IMR-90 (cell line): ENCODE measurements around the gene RGP1. TPM values are rescaled to one million over a fixed set of nuclear protein-coding genes. Genes with fewer than 3 reads are reported as not detected.

ENCODE experiments used
- ATAC-seq: fragments of 200-7000 bp; cut with Tn5 transposase; 2 replicates; pipeline ENCODE4 v1.9.1; 2020; ENCODE audit warnings: low read depth, mild to moderate bottlenecking, moderate library complexity
- BruUV-seq: library from RNA; stranded (reverse); fragments of 400-500 nt; replicated peaks from 2 replicates; lab custom pipeline; 2021; lab: Mats Ljungman, UMichigan
- CTCF ChIA-PET: fragments of 300-600 bp; formaldehyde crosslinking; extraction: SDS; loops from one replicate; lab custom pipeline; 2021; ENCODE audit warnings: antibody characterized with exemption; lab: Yijun Ruan, JAX
- POLR2A ChIA-PET: fragments of 300-600 bp; sonication (Branson Sonifier 250); formaldehyde crosslinking; loops from one replicate; lab custom pipeline; 2022; ENCODE audit warnings: antibody characterized with exemption; ENCODE audit not compliant: unreplicated experiment; lab: Charles Lee
- DNase-seq: peaks from one replicate; pipeline ENCODE4 v3.0.0; 2013
- H2AFZ ChIP-seq: replicated peaks from 2 replicates; pipeline ENCODE3; 2013; ENCODE audit warnings: low read length, mild to moderate bottlenecking; ENCODE audit not compliant: poor library complexity
- H2AK5ac ChIP-seq: 2 replicates; pipeline ENCODE4 v1.6.1; 2013; ENCODE audit warnings: low read depth, low read length, inconsistent platforms
- H2AK9ac ChIP-seq: replicated peaks from 2 replicates; pipeline ENCODE3; 2013; ENCODE audit warnings: mild to moderate bottlenecking, low read depth, low read length, moderate library complexity; ENCODE audit not compliant: poor library complexity
- H2BK120ac ChIP-seq: 2 replicates; pipeline ENCODE4 v1.6.1; 2013; ENCODE audit warnings: low read depth, low read length, inconsistent platforms
- H2BK15ac ChIP-seq: 3 replicates; pipeline ENCODE4 v1.6.1; 2013; ENCODE audit warnings: low read depth, low read length, inconsistent platforms
- H2BK20ac ChIP-seq: 2 replicates; pipeline ENCODE4 v1.6.1; 2013; ENCODE audit warnings: low read depth, mild to moderate bottlenecking, inconsistent platforms, low read length, moderate library complexity
- H2BK5ac ChIP-seq: 2 replicates; pipeline ENCODE4 v1.6.1; 2013; ENCODE audit warnings: mild to moderate bottlenecking, low read depth, low read length, inconsistent platforms; ENCODE audit not compliant: poor library complexity, severe bottlenecking
- H3K14ac ChIP-seq: replicated peaks from 2 replicates; pipeline ENCODE4 v1.6.1; 2013; ENCODE audit warnings: low read depth, low read length, inconsistent platforms
- H3K18ac ChIP-seq: 2 replicates; pipeline ENCODE4 v1.6.1; 2013; ENCODE audit warnings: low read depth, low read length, control low read depth
- H3K23ac ChIP-seq: 2 replicates; pipeline ENCODE4 v1.6.1; 2013; ENCODE audit warnings: low read depth, low read length, inconsistent platforms
- H3K27ac ChIP-seq: 2 replicates; pipeline ENCODE4 v1.5.1; 2013; ENCODE audit warnings: mild to moderate bottlenecking, control low read depth, low read length; ENCODE audit not compliant: insufficient read depth
- H3K27me3 ChIP-seq: 2 replicates; pipeline ENCODE4 v1.6.1; 2013; ENCODE audit warnings: low read length; ENCODE audit not compliant: control insufficient read depth, insufficient read depth
- H3K36me3 ChIP-seq: 2 replicates; pipeline ENCODE4 v1.6.1; 2013; ENCODE audit warnings: low read length, mixed read lengths; ENCODE audit not compliant: control insufficient read depth, insufficient read depth
- H3K4ac ChIP-seq: 2 replicates; pipeline ENCODE4 v1.6.1; 2013; ENCODE audit warnings: low read depth, low read length, inconsistent platforms
- H3K4me1 ChIP-seq: 2 replicates; pipeline ENCODE4 v1.6.1; 2013; ENCODE audit warnings: low read length, mixed read lengths; ENCODE audit not compliant: control insufficient read depth, insufficient read depth
- H3K4me2 ChIP-seq: 2 replicates; pipeline ENCODE4 v1.6.1; 2013; ENCODE audit warnings: low read depth, mild to moderate bottlenecking, control low read depth, low read length, moderate library complexity
- H3K4me3 ChIP-seq: 2 replicates; pipeline ENCODE4 v1.5.1; 2013; ENCODE audit warnings: low read depth, mild to moderate bottlenecking, control low read depth, low read length, moderate library complexity; ENCODE audit not compliant: insufficient read depth
- H3K56ac ChIP-seq: 2 replicates; pipeline ENCODE4 v1.6.1; 2013; ENCODE audit warnings: low read length, inconsistent platforms; ENCODE audit not compliant: insufficient read depth; ENCODE audit errors: extremely low read depth
- H3K79me1 ChIP-seq, 2 experiments: 2 replicates each; pipeline ENCODE4 v1.6.1; 2013; ENCODE audit warnings: low read length in 2 of 2, inconsistent platforms in 1 of 2, low read depth in 1 of 2
- H3K9ac ChIP-seq: 2 replicates; pipeline ENCODE4 v1.6.1; 2013; ENCODE audit warnings: low read depth, low read length, control low read depth
- H3K9me1 ChIP-seq: 2 replicates; pipeline ENCODE4 v1.6.1; 2013; ENCODE audit warnings: low read length, inconsistent platforms; ENCODE audit not compliant: insufficient read depth
- H3K9me3 ChIP-seq: 2 replicates; pipeline ENCODE4 v1.6.1; 2013; ENCODE audit warnings: low read length; ENCODE audit not compliant: control insufficient read depth, insufficient read depth
- H4K20me1 ChIP-seq: 2 replicates; pipeline ENCODE4 v1.6.1; 2013; ENCODE audit warnings: low read length, inconsistent platforms; ENCODE audit not compliant: insufficient read depth
- H4K5ac ChIP-seq: 2 replicates; pipeline ENCODE4 v1.6.1; 2013; ENCODE audit warnings: mild to moderate bottlenecking, low read depth, low read length, control low read depth
- H4K8ac ChIP-seq, 2 experiments: 2 replicates each; pipeline ENCODE4 v1.6.1; 2013; ENCODE audit warnings: low read depth in 2 of 2, low read length in 2 of 2, control low read depth in 1 of 2, inconsistent platforms in 1 of 2
- H4K91ac ChIP-seq: 2 replicates; pipeline ENCODE4 v1.6.1; 2013; ENCODE audit warnings: low read depth, low read length, inconsistent platforms; ENCODE audit not compliant: insufficient read depth
- BHLHE40 ChIP-seq: fragments of 150-350 bp; IDR thresholded peaks from 2 replicates; pipeline ENCODE4 v1.6.1; 2016; ENCODE audit warnings: mild to moderate bottlenecking, low read depth, low read length
- CEBPB ChIP-seq: IDR thresholded peaks from 2 replicates; pipeline ENCODE4 v1.6.1; 2012; ENCODE audit warnings: low read depth, low read length, improper control_type of control experiment
- CHD1 ChIP-seq: IDR thresholded peaks from 2 replicates; pipeline ENCODE4 v1.6.1; 2012; ENCODE audit warnings: low read depth, low read length, improper control_type of control experiment
- CTCF ChIP-seq: conservative IDR thresholded peaks from 2 replicates; pipeline ENCODE4 v1.5.1; 2012; ENCODE audit warnings: mild to moderate bottlenecking, low read depth, low read length, improper control_type of control experiment
- ELK1 ChIP-seq: fragments of 150-350 bp; IDR thresholded peaks from 2 replicates; pipeline ENCODE4 v1.6.1; 2016; ENCODE audit warnings: low read depth, mild to moderate bottlenecking, low read length, moderate library complexity, borderline replicate concordance
- FOS ChIP-seq: fragments of 150-350 bp; IDR thresholded peaks from 2 replicates; pipeline ENCODE4 v1.6.1; 2016; ENCODE audit warnings: low read depth, low read length
- MAFK ChIP-seq: IDR thresholded peaks from 2 replicates; pipeline ENCODE4 v1.6.1; 2012; ENCODE audit warnings: low read depth, low read length, improper control_type of control experiment
- MAZ ChIP-seq: IDR thresholded peaks from 2 replicates; pipeline ENCODE4 v1.6.1; 2012; ENCODE audit warnings: low read depth, mild to moderate bottlenecking, low read length, improper control_type of control experiment, moderate library complexity, borderline replicate concordance
- MXI1 ChIP-seq: IDR thresholded peaks from 2 replicates; pipeline ENCODE4 v1.6.1; 2012; ENCODE audit warnings: low read depth, mild to moderate bottlenecking, low read length, moderate library complexity, borderline replicate concordance
- NFE2L2 ChIP-seq: fragments of 150-350 bp; IDR thresholded peaks from 2 replicates; pipeline ENCODE4 v1.6.1; 2016; ENCODE audit warnings: low read depth, mild to moderate bottlenecking, low read length
- POLR2A ChIP-seq: IDR thresholded peaks from 2 replicates; pipeline ENCODE4 v1.6.1; 2012; ENCODE audit warnings: mild to moderate bottlenecking, low read depth, low read length
- RAD21 ChIP-seq: IDR thresholded peaks from 2 replicates; pipeline ENCODE4 v1.6.1; 2012; ENCODE audit warnings: low read length, improper control_type of control experiment
- RCOR1 ChIP-seq: IDR thresholded peaks from 2 replicates; pipeline ENCODE4 v1.6.1; 2012; ENCODE audit warnings: mild to moderate bottlenecking, low read length, improper control_type of control experiment; ENCODE audit not compliant: insufficient replicate concordance
- RFX5 ChIP-seq: IDR thresholded peaks from 2 replicates; pipeline ENCODE4 v1.8.0; 2012; ENCODE audit warnings: low read depth, mild to moderate bottlenecking, low read length, moderate library complexity
- SMC3 ChIP-seq: fragments of 150-350 bp; IDR thresholded peaks from 2 replicates; pipeline ENCODE4 v1.6.1; 2016; ENCODE audit warnings: low read depth, mild to moderate bottlenecking, antibody characterized with exemption, low read length, moderate library complexity
- USF2 ChIP-seq: fragments of 150-350 bp; IDR thresholded peaks from 2 replicates; pipeline ENCODE4 v1.6.1; 2017; ENCODE audit warnings: mild to moderate bottlenecking, antibody characterized with exemption, low read length, low read depth
- WGBS, 2 experiments: methylation state at CpG; one replicate each; pipeline versions ENCODE4 v1.1.5 to v1.1.7; 2013; ENCODE audit warnings: missing lambda C conversion rate in 2 of 2; ENCODE audit not compliant: insufficient read length in 1 of 2; ENCODE audit errors: extremely low coverage in 2 of 2; 5-methylcytosine and 5-hydroxymethylcytosine counted together
- dilution Hi-C: fragments of 300-500 bp; cut with HindIII; formaldehyde crosslinking; loops from one replicate; pipeline ENCODE4 v1.14.3; 2018; ENCODE audit warnings: low sequenced_read_pairs; ENCODE audit not compliant: unreplicated experiment
- in situ Hi-C: fragments of 300-500 bp; cut with MboI; formaldehyde crosslinking; loops from 3 replicates; pipeline ENCODE4 v1.14.3; 2019; ENCODE audit warnings: low sequenced_read_pairs, inconsistent platforms, mixed read lengths
- intact Hi-C: fragments of 100-400 bp; cut with micrococcal nuclease; formaldehyde crosslinking; loops from 2 replicates; pipeline ENCODE4 v1.10.0; 2022
- polyA plus RNA-seq, 3 experiments: library from polyadenylated mRNA; depleted of rRNA; stranded (reverse); fragments of >200 nt; gene quantifications; 2 replicates each; pipeline ENCODE4 v1.2.3, GENCODE V29; 2012; ENCODE audit warnings: low replicate concordance in 1 of 3
- total RNA-seq: library from RNA; depleted of rRNA; stranded (reverse); fragments of >200 nt; gene quantifications from 2 replicates; pipeline ENCODE4 v1.2.3, GENCODE V29; 2012

RGP1 gene
- total and polyA plus RNA-seq, 2 of the 4 experiments (the other 2 are of a cell fraction): 10.2 to 14.3 TPM

- Histone ChIP-seq H2BK5ac (no peak overlapping the region), H3K4ac (no peak overlapping the region), H2AK5ac (no peak overlapping the region), H3K9me3 (no peaks in the 10 kb centered on the region), H2AFZ (no peak overlapping the region), H3K9me1 (peaks cover 18% of the 10 kb centered on the region), H4K8ac (no peak overlapping the region), H3K56ac (no peak overlapping the region), H3K36me3 (peaks cover 48% of the 10 kb centered on the region), H3K9ac (no peak overlapping the region), H2BK120ac (no peak overlapping the region), H2AK9ac (no peak overlapping the region), H3K27ac (no peak overlapping the region), H4K91ac (no peak overlapping the region), H4K5ac (no peak overlapping the region), H4K20me1 (peaks cover 35% of the 10 kb centered on the region), H3K4me3 (no peak overlapping the region), H2BK20ac (no peak overlapping the region), H3K27me3 (no peaks in the 10 kb centered on the region), H2BK15ac (no peak overlapping the region), H3K14ac (no peak overlapping the region), H3K79me1 (peaks cover 53 to 85% of the 10 kb centered on the region in 2 experiments), H3K4me2 (no peak overlapping the region), H3K4me1 (peaks cover 8% of the 10 kb centered on the region), H3K23ac (no peak overlapping the region), H3K18ac (no peak overlapping the region)
- dilution Hi-C loops (no loop called here), intact Hi-C loops (no loop called here), in situ Hi-C loops (no loop called here)
- ChIA-PET CTCF (interaction anchor here (2.3 kb wide), 1 partner anchor 8 kb away, joined by 7 read pairs; no protein-coding TSS in a partner anchor), POLR2A (interaction anchor here (0.6 kb wide), 1 partner anchor 12 kb away, joined by 4 read pairs; no protein-coding TSS in a partner anchor)
- 100% methylated on average over 1 of the region's 8 CpGs; no CpG with 5 or more reads in 1 of the 2 experiments for WGBS, 2 experiments
- no peak for DNase-seq
- TF ChIP-seq RCOR1: no peak
- no peak for TF ChIP-seq FOS
- TF ChIP-seq CHD1: no peak
- TF ChIP-seq MXI1: no peak
- no peak for TF ChIP-seq USF2
- no peak for TF ChIP-seq MAFK
- TF ChIP-seq RFX5: no peak
- no peak for TF ChIP-seq RAD21
- no peak for TF ChIP-seq SMC3
- TF ChIP-seq MAZ: no peak
- no peak for TF ChIP-seq CEBPB
- no peak for TF ChIP-seq POLR2A
- TF ChIP-seq ELK1: no peak
- no peak for TF ChIP-seq CTCF
- no peak for TF ChIP-seq NFE2L2
- TF ChIP-seq BHLHE40: no peak
- no peak for ATAC-seq
- BruUV-seq: no TSS peak
Observed at GRCh38 chr9:35743880-35744518, 5.1 kb upstream of the RGP1 start.
